NCI-H82 (cell line): ENCODE results near the gene EZH1.

Experiments used
- DNase-seq: peaks from one replicate; lab custom pipeline; 2025; lab: John Stamatoyannopoulos, UW

EZH1 gene

DNA sequence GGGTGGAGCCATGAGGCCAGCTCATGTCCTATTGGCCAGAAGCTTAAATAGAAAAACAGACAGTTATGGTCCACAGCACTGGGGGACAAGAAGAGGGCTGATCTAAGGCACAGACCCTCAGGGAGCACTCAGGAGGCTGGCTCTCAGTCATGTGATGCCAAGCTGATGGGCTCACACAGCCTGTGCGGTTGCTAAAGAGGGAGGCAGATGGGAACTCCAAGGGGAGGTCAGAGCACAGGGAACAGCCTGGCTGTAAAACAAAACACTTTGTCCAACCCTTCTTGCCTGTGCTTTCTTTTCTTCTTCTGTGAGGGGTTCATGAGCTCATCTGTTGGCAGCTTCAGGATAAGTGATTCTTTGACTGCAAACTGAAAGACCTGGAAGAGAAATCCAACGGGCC, 35.3 kb downstream of the EZH1 start:
- no peak for DNase-seq

DNA sequence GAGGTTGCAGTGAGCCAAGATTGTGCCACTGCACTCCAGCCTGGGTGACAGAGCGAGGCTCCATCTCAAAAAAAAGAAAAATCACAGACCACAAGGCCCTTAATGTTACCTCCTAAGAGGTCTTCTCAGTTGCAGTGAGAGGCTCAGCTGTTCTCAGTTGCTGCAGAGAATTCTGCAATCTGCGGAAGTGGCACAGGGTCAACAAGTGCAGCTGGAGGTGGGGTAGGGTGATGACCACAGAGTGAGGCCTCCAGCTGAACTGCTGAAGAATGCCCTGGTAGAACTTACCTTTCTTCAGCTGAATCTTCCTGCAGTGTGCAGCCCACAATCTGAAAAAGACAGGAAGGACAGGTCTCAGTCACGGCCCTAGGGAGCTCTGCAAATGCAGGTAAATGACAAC, 36.3 kb downstream of the EZH1 start:
- no peak for DNase-seq

DNA sequence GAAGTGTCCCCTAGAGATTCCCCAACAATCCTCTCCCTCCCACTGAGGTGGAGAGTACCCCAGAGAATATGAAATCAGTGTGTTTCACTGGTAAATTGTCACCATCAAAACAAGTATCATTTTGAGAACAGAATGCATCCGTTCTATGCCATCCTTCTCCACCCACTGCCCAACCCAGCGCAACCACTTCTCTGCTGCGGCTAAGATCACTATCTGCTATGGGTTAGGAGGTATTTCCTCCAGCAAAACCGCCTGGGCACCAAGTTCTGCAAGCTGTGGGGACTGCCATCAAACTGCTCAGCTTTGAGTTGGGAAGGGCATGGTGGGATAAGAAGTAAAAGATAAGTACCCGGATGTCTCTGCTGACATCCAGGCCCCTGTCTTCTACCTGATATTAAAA, 38.1 kb downstream of the EZH1 start:
- no peak for DNase-seq

DNA sequence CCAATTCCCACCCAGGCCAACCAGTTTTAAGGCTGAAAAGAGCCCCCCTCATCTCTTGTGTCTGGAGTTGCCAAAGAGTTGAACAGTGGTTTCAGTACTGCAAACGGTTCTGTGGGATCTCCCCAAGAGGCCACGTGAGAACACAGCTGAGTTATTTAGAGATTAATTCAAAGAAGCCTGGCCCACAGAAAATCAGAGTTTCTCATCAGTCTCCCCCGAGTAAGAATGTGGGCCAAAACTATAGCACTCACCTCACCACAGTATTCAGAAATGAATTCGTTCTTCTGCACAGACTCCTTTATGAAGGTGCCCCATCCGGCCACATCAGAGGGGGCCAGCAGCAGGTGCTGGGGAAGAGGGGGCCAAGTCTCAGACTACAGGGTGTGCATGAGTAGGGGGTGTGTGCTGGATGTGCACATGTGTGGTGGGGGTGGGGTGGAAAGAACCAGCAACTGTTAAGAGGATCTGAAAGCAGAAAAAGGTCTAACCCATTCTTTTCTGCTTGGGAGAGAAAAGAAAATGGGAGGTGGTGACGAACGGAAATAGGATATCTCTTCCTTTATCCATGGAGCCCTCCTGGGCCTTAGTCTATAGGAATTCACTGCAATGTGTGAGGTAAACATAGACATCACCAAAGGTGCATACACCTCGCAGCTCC, 39.9 kb downstream of the EZH1 start:
- DNase-seq: no peak

DNA sequence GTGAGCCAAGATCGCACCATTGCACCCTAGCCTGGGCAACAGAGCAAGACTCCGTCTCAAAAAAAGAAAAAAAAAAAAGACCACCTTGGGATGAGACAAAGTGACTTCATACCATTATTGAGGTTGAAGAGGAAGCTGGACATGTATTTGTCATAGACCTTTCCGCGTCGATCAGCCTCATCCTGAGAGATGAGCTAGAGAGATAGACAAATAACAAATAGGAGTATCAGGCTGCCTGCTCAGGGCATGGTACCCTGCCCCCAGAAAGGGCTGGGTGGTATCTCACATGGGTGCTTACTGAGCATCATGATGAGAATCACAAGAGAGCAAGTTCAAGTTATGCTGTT, 40.4 kb downstream of the EZH1 start:
- no peak for DNase-seq

DNA sequence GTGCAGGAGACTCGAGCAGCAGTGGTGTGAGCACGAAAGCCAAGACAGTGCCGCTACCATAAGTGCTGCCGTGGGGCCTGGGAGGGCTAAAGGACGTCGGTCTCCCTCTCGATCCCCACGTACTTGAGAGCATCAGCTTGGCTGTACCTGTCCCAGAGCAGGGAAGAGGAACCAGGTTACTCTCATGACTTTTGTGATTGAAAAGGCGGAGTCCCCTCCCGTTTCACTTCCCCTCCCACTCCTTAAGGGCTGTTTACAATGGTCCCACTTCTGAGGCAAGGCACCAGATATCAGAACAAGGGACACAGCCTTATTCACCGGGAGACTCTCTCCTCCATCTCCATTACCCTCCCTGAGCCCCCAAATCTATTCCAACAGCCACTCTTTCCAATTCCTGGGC, 42.4 kb downstream of the EZH1 start:
- DNase-seq: no peak

DNA sequence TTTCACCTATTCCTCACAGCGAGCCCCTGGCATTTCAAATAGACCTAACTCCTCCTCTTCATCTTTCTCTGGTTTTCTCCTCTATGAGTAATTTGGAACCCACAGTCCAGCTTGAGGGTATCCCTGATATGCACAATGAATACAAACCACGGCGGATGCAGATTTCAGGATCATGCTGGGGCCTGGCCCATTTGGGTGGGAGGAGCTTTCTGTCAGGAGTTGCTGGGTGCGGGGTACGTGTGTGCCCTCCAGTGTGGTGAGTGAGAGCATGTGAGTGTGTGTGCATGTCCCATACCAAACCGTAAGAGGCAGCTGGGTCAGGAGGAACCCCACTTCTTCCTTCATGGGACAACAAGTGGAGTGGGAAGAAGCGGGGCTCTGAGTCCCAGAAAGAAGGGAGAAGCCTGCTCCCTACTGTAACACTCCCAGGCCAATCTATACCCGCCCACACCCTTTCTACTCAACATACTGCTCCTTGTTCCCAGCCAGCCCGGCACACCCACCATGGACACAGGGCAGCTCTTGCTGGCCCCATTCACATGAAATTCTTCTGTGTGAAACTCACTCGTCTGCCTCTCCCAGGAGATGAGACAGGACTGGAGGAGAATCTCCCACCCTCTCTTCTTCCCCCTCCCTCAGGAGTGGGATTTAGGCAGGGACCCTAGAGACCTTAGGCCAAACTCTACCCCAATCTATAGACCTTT, 44.1 kb downstream of the EZH1 start:
- no peak for DNase-seq

DNA sequence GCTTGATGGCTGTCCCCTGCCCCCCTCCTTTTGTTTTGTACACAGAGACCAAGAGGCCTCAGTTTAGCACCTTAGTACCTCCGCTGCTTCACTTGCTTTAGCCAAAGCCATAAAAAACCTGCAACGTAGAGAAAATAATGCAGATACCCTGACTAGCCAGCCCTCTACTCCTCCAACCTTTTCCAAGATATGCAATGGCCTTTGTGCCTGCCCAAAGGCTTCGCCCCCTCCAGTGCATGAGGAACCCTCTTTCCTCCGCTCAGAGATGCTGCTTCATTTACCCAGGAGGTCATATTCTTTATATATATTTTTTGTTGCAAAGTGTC, 45.5 kb downstream of the EZH1 start:
- no peak for DNase-seq

DNA sequence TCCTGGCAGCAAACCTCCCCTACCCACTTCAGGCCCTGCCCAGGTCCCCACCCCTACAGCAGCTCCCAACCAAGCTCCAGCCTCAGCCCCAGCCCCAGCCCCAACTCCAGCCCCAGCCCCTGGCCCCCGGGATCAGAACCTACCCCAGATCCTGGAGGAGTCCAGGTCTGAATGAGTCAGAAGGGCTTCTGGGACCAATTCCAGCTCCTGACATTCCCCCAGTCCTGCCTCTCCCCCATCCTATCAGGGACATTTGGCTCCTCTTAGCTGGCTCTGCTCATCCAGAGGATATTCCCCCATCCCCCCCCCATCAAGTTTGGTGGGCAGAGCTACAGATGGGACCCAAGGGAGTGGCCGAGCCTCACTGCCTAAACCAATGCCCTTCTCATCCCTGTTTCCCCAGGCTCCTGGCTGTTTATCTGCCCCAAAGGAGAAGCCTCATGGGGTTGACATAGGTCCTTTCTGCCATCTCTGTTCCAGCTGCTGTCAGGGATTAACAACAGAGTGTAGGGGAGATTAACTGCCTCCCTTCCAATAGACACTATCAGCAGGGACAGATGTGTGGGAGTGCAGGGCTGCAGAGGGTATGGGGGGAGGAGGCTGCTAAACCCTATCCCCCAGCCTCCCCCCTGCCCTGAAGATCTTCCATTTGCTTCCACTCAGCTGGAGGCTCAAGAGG, 46.0 kb downstream of the EZH1 start:
- peak; percentile 99 for DNase-seq

DNA sequence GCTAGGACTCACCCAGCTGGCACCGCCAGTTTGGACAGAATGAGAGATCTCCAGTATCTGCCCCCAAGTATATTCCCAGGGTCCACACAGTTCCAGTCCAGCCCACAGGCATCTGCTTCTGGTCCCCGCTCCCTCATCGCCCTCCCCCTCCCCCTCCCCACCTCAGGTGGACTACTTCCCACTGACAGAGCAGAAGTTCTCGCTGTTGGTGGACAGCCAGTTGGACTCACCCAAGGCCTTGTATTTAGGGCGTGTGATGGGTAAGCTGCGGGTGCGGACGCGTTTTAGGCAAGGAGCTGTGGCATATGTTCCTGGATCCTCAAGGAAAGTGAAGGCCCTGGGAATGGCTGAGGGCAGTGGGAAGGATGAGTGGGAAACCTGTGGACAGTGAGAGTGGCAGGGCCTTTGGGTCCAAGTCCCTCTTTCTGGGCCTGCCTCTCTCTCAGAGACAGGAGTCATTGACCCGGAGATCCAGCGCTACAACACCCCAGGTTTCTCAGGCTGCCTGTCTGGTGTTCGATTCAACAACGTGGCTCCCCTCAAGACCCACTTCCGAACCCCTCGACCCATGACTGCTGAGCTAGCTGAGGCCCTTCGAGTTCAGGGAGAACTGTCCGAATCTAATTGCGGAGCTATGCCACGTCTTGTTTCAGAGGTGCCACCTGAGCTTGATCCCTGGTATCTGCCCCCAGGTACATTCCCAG, 47.6 kb downstream of the EZH1 start:
- DNase-seq: no peak

DNA sequence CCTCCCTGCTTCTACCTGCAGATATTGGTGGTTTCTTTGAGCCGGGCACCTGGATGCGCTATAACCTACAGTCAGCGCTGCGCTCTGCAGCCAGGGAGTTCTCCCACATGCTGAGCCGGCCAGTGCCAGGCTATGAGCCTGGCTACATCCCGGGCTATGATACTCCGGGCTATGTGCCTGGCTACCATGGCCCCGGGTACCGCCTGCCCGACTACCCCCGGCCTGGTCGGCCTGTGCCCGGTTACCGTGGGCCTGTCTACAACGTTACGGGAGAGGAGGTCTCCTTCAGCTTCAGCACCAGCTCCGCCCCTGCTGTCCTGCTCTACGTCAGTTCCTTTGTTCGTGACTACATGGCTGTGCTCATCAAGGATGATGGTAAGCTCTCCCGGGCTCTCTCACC, 49.3 kb downstream of the EZH1 start:
- DNase-seq: no peak

DNA sequence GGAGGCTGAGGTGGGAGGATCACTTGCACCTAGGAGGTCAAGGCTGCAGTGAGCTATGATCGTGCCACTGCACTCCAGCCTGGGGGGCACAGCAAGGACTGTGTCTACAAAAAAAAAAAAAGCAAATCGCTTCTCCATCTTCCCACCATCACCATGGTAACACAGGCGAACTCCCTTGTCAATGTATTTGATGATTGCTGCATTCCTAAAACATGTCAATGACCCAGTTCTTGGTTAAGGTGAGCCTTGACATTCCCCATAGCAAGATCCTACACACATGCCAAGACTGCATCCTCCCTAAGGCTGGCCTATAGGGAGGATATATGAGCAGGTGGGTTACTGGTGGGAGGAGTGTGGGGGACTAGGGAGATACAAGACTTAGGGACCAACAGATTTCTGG, 50.3 kb downstream of the EZH1 start:
- DNase-seq: no peak

DNA sequence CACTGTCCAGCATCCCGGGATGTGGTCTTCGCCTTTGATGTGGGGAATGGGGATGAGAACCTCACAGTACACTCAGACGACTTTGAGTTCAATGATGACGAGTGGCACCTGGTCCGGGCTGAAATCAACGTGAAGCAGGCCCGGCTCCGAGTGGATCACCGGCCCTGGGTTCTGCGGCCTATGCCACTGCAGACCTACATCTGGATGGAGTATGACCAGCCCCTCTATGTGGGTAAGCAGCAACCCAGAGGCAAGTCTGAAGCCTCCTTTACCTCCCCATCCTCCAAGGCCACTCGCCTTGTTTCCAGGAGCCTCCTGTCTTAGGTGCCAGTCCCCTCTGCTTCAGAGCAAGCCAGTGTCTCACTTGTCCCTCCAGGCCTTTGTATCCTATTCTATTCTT, 52.4 kb downstream of the EZH1 start:
- DNase-seq: no peak

DNA sequence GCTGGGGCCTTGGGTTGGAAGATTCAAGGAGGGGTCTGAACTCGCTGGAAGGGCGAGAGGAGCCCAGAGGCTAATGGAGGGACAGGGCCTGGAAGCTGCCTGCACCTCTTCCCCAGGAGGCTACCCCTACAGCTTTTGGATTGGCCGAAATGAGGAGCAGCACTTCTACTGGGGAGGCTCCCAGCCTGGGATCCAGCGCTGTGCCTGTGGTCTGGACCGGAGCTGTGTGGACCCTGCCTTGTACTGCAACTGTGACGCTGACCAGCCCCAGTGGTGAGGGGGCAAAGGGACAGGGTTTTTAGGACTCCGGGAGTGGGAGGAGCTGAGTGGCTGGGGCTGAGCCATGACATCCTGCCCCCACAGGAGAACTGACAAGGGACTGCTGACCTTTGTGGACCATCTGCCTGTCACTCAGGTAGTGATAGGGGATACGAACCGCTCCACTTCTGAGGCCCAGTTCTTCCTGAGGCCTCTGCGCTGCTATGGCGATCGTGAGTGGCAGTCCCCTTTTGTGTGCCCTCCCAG, 53.8 kb downstream of the EZH1 start:
- no peak for DNase-seq

DNA sequence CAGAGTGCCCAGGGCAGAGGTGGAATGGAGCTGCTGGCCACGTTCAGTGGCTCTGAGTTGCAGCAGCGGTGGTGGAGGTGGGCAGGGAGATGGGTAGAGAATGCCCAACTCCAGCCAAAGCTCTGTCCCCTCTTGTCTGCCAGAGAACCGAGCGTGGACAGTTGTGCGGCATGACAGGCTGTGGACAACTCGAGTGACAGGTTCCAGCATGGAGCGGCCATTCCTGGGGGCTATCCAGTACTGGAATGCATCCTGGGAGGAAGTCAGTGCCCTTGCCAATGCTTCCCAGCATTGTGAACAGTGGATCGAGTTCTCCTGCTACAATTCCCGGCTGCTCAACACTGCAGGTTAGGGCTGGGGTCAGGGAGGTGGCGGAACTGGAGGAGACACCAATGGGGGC, 54.2 kb downstream of the EZH1 start:
- DNase-seq: no peak

DNA sequence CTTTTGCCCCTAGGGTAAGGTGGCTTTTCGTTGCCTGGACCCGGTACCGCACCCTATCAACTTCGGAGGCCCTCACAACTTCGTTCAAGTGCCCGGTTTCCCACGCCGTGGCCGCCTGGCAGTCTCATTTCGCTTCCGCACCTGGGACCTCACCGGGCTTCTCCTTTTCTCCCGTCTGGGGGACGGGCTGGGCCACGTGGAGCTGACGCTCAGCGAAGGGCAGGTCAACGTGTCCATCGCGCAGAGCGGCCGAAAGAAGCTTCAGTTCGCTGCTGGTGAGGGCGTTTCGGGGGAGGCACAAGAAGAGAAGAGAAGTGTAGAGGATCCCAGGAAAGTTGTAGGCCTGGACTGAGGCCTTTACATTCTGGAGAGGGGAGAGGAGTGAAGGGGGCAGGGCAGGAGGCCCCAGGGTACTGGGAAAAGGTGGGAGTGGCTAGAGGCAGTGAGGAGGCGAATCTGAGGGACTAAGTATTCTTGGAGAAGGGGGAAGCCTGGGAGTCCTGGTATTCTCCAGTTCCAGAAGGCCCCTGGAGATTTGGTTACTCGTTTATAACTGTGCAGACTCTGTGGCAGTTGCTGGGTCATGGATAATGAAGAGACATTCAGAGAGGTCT, 57.0 kb downstream of the EZH1 start:
- no peak for DNase-seq

DNA sequence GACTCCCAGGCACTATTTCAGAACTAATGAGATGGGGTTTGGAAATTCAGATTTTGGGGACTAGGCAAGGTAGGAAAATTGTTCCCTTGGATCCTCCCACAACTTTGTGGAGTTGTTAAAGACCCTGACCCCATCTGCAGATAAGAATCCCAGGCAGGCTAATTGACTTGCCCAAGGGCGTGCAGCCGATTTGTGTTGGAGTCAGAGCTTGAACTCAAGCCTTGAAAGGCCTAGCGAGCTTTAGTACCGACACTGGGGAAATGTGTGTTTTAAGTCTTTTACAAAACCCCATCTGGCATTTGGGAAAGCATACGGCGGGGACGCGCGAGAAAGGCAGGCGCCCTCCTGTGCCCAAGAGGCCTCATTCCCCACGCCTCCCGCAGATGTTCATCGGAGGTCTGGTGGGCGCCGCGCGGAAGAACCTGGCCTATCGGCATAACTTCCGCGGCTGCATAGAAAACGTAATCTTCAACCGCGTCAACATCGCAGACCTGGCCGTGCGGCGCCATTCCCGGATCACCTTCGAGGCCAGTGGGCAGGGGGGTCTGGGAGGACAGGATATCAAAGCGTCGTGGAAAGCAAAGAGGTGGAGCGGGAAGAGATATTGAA, 58.2 kb downstream of the EZH1 start:
- peak; percentile 24 for DNase-seq

DNA sequence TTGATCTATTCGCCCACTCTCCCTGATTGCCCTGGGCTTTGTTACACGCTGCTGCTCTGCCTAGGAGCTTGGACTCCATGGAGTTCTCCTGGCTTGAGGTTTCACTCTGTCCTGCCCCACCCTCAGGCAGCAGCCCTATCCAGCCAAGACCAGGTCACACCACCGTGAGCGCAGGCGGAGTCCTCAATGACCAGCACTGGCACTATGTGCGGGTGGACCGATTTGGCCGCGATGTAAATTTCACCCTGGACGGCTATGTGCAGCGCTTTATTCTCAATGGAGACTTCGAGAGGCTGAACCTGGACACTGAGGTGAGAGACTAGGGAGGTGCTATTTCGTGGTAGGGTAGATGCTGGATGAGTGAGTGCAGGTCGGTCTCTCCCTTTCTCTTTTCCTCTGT, 59.0 kb downstream of the EZH1 start:
- DNase-seq: no peak

DNA sequence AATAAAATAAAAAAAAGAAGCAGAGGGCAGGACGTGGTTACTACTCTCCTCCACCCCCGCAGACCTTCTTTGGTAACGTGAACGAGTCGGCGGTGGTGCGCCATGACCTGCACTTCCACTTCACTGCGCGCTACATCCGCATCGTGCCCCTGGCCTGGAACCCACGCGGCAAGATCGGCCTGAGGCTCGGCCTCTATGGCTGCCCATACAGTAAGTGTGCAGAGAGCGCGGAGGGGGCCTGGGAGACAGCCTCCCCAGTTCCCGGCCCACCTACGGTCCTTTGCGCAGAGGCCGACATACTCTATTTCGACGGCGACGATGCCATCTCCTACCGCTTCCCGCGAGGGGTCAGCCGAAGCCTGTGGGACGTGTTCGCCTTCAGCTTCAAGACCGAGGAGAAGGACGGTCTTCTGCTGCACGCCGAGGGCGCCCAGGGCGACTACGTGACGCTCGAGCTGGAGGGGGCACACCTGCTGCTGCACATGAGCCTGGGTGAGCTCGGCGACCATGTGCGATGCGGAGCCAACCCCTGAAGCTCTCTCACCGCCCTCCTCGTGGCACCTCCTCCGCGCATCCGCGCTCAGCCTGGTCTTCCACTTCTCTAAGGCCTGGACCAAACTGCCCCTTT, 59.8 kb downstream of the EZH1 start:
- DNase-seq: no peak

DNA sequence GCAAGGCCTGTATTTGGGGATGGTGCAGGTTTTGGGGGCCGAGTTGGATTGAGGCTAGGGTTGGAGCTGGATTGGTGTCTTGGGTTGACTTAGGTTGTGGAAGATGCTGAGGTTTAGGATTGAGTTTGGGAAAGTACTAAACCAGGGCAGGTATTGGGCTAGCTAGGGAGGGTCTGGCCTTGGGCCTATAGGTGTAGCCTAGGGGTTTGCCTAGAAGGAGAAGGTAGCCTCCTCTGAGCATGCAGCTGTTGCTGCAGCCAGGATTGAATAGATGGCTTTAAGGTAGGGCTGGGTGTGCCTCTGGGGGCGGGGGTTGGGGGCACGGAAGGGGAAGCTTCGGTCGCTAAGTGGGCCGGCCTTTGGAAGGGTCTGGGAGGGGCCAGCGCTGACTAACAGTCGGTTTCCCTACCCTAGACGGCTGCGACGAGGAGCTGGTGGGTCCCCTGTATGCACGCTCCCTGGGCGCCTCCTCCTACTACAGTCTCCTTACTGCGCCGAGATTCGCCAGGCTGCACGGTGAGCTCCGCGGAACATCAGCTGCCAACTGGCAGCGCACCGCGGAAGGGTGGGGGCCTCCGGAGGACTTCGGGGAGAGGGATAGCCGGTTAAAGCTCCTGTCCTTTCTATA, 61.3 kb downstream of the EZH1 start:
- DNase-seq: peak; percentile 21
